WTC11 (cell line): ENCODE data around the gene CERS2.
"Not testable (repeated sequence)": the region's sequence is repeated elsewhere in the genome, so short reads cannot be mapped to it uniquely, and the experiment has no call there.

ENCODE experiments used
- ATF1 ChIP-seq: sonication (generic); formaldehyde crosslinking; IDR thresholded peaks from 2 replicates; pipeline ENCODE4 v1.8.1; 2023; ENCODE audit warnings: mild to moderate bottlenecking, moderate library complexity, missing genetic modification reagents
- CREM ChIP-seq: sonication (generic); formaldehyde crosslinking; IDR thresholded peaks from 2 replicates; pipeline ENCODE4 v1.8.1; 2022; ENCODE audit warnings: mild to moderate bottlenecking, missing genetic modification reagents, moderate library complexity
- CTCF ChIP-seq: fragments of 200-600 bp; IDR thresholded peaks from 2 replicates; pipeline ENCODE4 v1.8.0; 2022; ENCODE audit warnings: antibody characterized with exemption
- NFYB ChIP-seq: sonication (generic); formaldehyde crosslinking; conservative IDR thresholded peaks from 2 replicates; pipeline ENCODE4 v1.8.0; 2022; ENCODE audit warnings: low read depth, missing genetic modification reagents
- RELA ChIP-seq: sonication (generic); formaldehyde crosslinking; IDR thresholded peaks from 2 replicates; pipeline ENCODE4 v1.8.1; 2022; ENCODE audit warnings: missing genetic modification reagents, mild to moderate bottlenecking, borderline replicate concordance
- TCF7 ChIP-seq: sonication (generic); formaldehyde crosslinking; IDR thresholded peaks from 2 replicates; pipeline ENCODE4 v1.8.0; 2022; ENCODE audit warnings: mild to moderate bottlenecking, low read depth, missing genetic modification reagents, moderate library complexity
- TEAD4 ChIP-seq: sonication (generic); formaldehyde crosslinking; IDR thresholded peaks from 2 replicates; pipeline ENCODE4 v1.8.0; 2022; ENCODE audit warnings: mild to moderate bottlenecking, missing genetic modification reagents
- TF ChIP-seq, protein P1 (sequence below): sonication (generic); formaldehyde crosslinking; IDR thresholded peaks from 2 replicates; pipeline ENCODE4 v1.8.0; 2022; ENCODE audit warnings: mild to moderate bottlenecking, missing genetic modification reagents

- TF ChIP-seq CTCF; ATF1 (CRISPR knock-in tag); TCF7 (CRISPR knock-in tag); TEAD4; CREM (CRISPR knock-in tag); RELA (CRISPR knock-in tag); NFYB (CRISPR knock-in tag): not testable (repeated sequence)
- TF ChIP-seq, protein P1, sequence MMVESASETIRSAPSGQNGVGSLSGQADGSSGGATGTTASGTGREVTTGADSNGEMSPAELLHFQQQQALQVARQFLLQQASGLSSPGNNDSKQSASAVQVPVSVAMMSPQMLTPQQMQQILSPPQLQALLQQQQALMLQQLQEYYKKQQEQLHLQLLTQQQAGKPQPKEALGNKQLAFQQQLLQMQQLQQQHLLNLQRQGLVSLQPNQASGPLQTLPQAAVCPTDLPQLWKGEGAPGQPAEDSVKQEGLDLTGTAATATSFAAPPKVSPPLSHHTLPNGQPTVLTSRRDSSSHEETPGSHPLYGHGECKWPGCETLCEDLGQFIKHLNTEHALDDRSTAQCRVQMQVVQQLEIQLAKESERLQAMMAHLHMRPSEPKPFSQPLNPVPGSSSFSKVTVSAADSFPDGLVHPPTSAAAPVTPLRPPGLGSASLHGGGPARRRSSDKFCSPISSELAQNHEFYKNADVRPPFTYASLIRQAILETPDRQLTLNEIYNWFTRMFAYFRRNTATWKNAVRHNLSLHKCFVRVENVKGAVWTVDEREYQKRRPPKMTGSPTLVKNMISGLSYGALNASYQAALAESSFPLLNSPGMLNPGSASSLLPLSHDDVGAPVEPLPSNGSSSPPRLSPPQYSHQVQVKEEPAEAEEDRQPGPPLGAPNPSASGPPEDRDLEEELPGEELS (CRISPR knock-in tag): not testable (repeated sequence)
These were observed 45.9 kb downstream of the CERS2 start for GRCh38 chr1:150928775-150929174.
